B cell (primary cell): ENCODE results near the gene ATXN1.

Experiments
- EZH2 ChIP-seq: IDR thresholded peaks from 2 replicates; pipeline ENCODE4 v1.6.1; 2012; ENCODE audit warnings: borderline replicate concordance, low read depth, mild to moderate bottlenecking, moderate library complexity, low read length; ENCODE audit not compliant: insufficient read depth, poor library complexity, severe bottlenecking
- TF ChIP-seq, protein P1 (sequence below): fragments of 200-600 bp; IDR thresholded peaks from one replicate; pipeline ENCODE4 v1.8.0; 2022; ENCODE audit warnings: antibody characterized with exemption, mild to moderate bottlenecking

DNA sequence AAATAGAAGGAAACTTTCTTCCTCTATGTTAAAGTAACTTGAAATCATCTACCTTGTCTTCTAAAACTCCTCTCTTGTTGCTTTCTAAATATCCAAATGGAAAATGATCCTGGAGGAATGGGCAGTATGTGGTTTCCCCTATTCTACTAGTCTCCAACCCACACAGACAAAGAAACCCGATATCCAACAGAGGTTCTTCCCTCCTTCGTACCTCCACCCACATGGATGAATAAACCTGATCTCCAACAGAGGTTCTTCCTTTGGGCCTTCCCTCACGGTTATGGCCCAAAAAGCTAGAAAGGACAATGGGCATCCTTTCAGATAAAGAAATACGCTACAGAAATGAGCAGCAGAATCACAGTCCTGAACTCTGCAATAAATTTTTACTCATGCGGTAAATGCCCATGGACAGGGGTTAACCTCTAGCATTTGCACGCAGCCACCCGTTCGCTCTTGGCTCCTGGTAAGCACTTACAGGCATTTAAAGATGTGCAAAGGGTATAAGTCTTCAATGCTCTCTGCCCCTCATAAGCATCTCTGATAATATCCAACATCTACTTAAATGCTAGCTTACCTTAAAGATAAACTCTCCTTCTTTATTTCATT lies 392.0 kb downstream of the ATXN1 start:
- TF ChIP-seq, protein P1, sequence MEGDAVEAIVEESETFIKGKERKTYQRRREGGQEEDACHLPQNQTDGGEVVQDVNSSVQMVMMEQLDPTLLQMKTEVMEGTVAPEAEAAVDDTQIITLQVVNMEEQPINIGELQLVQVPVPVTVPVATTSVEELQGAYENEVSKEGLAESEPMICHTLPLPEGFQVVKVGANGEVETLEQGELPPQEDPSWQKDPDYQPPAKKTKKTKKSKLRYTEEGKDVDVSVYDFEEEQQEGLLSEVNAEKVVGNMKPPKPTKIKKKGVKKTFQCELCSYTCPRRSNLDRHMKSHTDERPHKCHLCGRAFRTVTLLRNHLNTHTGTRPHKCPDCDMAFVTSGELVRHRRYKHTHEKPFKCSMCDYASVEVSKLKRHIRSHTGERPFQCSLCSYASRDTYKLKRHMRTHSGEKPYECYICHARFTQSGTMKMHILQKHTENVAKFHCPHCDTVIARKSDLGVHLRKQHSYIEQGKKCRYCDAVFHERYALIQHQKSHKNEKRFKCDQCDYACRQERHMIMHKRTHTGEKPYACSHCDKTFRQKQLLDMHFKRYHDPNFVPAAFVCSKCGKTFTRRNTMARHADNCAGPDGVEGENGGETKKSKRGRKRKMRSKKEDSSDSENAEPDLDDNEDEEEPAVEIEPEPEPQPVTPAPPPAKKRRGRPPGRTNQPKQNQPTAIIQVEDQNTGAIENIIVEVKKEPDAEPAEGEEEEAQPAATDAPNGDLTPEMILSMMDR = no peak
- TF ChIP-seq EZH2 = no peak
